Measurements from ENCODE around the gene TMEM266.

TMEM266 gene

GRCh38 chr15:76138436-76138835 is 78.7 kb downstream of the TMEM266 start:
- no peak for DNase-seq

DNA sequence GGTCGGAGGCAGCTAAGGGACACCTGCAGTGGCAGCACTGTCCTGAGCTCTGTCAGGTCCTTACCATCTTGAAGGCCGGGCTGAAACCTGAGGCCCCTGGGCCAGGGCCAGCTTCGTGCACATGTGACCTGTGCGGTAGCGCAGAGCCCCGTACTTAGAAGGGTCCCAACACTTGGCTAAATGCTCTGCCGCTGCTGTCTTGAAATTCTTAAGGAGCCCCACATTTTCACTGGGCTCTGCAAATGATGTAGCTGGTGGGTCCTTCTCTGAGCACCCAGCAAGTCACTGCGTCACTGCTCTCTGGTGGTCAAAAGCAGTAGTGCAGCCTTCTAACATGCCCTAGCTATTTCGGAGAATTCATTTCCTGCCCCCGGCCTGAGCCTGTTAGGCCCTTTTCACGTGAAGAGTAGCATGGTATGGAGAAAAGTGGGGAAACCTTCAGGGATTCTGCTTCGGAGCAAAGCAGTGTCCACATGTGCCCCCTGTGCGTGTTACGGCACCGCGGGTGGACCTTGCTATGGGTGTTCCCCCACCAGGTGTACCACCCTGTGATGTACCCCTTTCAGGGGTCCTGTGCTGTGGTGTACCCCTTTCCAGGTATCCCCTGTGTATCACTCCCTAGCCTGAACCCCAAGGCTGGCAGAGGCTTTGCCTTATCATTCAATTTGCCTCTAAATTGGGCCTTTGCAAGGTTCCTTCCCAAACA is 79.7 kb downstream of the TMEM266 start:
- DNase-seq: peak; percentile 60 to 70

DNA sequence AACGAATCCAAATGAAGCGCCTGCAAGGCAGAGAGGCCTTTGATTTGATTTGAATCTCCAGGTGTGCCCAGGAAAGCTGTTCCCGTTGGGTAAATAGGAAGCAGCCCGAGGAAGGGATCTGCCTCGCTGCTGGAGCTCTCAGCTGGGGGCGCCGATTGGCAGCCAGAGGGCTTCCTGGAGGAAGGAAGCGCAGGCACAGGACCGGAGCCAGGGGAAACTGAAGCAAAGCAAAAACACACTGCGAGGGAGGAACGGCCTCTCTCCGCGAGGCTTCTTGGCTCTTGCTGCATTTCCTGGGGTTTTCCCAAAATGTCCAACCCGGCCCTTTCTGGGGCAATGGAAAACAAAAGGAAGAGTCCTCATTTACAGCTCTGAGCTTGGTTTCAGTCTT is 80.3 kb downstream of the TMEM266 start:
- no peak for DNase-seq

GRCh38 chr15:76146812-76147211 is 87.0 kb downstream of the TMEM266 start:
- no peak for DNase-seq

DNA sequence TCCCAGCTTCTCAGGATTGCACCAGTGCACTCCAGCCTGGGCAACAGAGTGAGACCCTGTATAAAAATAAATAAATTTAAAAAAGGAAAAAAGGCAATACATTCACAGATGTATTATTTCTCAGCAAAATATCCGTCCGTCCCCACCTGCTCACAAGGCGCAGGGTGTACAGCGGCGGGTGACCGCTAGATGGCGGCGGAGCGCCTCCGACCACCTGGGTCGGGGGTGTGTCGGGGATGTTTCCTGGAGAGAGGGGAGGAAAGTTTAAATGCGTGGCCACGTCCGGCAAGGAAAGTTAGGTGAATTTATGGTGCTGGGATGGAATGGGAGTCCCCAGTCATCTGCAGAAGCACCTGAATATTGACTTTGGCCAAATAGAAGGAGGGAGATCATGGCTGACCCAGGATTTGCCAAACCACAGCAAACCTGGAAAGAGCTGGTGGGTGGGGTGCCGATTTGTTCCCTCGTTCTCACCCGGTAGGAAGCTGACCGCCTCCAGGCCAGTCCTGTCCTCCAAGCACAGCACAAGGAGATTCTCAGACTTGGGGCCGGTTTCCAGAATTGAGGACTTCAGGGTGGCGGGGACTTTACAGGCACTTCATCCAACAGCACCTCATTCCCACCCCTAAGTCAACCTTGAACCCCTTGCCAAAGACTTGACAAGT is 88.3 kb downstream of the TMEM266 start:
- peak; percentile 47 to 62 for DNase-seq

DNA sequence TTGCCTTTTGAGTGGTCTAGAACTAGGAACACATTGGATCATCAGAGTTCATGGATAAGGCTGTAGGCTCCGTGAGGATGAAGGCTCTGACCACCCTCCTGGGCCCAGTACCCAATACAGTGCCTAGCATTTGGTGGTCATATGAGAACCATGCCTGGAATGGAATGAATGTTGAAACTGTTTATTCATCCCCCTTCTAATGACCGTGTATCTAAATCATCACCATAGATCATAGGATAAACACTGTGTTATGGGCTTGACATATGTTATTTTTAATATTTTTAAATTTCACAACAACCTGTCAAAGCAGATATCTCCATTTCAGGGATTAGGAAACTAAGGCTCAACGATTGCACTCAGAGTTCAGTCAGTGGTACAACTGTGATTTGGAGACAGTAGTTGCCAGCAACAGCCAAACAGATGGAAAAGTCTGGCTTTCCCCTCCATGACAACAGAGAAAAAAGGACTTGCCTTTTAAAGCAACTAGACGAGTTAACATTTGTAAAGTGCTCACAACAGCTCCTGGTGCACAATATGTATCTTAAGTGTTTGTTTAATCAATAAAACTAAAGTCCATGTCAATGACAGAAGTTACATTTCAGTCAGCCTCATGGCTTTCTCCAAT is 89.6 kb downstream of the TMEM266 start:
- DNase-seq: no peak

DNA sequence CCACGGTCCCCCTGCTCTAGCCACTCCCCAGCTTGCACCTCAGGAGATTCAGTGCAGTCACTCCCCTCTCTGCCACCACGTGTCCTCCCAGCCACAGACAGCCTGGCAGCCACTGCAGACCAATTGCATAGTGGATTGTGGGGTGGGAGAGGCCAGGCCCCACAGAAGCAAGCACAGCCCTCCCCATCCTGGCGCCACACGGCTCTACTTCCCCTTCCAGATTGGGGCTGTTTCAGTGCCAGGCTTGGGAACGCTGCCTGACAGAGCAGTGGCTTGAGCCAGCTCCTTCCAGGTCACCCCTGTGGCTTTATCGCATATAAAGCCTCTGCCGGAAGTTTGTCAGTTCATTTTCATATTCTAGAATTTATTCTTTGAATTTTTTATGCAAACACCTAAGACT is 90.7 kb downstream of the TMEM266 start:
- no peak for DNase-seq

- peak; percentile 71 to 74 for DNase-seq
Measured at GRCh38 chr15:76150971-76151598, 91.3 kb downstream of the TMEM266 start.

- no peak for DNase-seq
Measured at GRCh38 chr15:76151599-76151974, 91.8 kb downstream of the TMEM266 start.

DNA sequence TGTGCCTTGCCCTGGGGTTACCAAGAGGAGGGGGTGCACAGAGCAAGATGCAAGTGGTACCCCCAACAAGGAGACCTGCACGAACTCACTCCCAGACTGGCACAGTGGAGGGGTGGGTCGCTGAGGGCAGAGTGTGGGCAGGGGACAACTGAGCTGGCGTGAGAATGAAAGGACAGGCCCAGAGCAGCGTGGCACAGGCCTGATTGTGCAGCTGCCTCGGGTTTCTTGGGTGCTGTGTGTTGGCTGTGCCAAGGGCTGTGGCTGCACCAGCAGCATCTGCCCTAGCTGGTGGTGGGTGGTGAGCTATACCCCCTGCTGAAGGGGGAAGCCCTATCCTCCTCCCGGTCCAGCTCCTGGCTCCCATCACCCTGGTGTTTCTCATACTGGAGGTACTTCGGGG is 92.4 kb downstream of the TMEM266 start:
- no peak for DNase-seq

- no peak for DNase-seq
Measured at GRCh38 chr15:76153241-76154197, 93.7 kb downstream of the TMEM266 start.

- no peak for DNase-seq
Measured at GRCh38 chr15:76155731-76156130, 95.9 kb downstream of the TMEM266 start.

- no peak for DNase-seq
Measured at GRCh38 chr15:76158226-76158625, 98.4 kb downstream of the TMEM266 start.

DNA sequence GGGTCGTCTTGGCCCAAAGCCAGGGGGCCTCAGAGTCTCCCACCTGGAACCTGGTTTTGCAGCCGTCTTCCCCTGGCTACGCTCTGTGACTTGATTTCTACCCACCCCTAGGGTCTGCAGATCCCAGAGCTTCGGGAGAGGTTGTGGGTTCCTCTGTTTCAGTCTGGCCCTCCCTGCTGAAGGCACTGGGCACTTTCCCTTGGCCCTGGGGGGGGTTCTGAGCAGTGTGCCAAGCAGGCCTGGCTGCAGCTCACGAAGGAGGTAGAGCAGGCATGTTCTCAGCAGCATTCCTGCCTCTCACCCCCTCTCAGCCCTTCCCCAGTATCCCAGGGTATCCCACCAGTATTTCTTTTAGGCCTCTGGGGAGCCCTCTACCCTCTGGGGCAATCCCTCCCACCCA is 99.0 kb downstream of the TMEM266 start:
- DNase-seq: no peak

DNA sequence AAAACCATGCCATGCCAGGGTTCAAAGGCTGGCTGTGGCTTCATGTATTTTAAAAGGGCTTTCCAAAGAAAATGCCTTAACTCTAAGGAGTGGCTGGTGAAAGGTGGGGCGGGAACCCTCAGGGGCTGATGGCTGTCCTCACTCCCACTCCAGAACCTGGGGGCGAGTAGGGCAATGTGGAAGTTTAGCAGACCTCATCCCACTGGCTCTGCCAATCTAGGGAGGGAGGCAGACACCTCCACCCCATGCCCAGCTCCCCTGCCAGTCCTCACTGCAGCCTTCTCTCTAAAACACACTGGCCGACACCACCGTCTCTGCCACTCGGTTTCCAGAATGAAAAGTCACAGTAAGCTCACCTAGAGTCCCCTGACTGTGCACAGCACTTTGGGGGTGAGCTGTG is 99.5 kb downstream of the TMEM266 start:
- no peak for DNase-seq

DNA sequence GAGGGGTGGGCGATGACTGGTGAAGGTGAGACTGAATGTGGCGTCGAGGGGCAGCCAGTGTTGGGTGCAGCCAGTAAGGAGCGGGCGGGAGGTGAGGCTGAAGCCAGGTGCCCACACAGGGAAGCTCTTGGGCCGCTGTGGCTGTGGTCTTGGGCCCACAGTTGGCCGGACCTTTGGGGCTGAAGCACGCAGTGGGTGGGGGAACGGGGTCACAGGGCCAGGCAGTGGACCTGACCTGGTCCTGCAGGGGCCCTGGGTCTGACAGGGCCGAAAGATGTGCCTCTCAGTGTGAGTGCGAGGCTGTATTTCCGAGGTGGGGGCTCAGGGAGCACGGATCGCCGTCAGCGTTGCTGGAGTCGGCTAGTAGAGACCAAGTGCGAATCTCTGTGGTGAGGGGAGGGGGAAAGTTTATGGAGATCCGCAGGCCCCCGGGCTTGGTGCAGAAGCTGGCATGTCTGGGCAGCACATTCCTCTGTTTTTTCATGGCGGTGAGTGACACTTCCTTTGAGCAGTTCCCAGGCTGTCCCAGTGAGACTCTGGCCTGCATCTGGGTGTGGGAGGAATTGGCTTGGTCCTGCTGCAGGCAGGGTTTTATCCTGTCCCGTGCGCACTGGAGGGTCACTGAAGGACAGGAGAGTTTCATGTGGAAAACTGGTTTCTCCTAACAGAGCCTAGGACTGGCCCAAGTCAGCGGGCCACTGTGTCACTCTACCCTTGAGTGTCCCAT is 100.8 kb downstream of the TMEM266 start:
- no peak for DNase-seq

DNA sequence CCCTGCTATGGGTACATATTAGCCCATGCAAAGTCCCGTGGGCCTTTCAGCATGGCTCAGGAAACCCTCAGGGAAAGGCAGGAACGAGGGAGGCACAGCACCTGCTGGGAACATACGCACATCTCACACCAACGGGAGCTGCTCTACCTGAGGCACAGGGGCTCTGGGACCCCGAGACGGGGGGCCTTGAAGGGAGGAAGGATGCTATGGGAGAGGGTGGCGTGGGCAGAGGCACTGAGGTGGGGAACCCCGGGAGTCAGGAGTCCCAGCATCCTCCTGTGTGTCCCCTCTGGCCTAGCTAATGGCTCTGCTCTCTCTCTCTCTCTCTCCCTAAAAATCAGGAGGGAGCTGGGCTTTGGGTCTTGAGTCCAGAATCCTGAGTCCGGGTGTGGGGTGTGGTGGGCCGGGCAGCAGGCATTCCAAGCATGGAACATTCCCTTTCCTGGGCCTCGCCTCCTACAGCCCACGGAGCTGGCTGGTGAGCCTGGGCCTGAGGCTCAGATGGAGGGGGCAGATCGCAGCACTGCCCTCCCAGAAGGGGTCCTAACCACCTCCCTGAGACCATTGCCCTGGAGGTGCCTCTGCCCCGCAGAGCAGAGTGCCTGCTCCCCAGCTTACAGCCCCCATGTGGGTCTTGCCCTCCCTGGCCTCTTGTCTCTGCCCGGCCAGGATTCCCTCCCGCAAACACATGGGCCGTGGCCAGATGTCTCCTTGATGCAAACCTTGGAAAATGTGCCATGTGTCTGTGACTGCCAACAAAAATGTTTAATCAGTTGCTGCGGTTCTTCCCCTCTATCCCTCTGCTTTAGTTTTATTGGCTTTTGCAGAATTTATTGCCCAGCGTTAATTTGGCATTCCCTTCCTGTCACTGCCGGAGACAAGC is 101.6 kb downstream of the TMEM266 start:
- DNase-seq: no peak

DNA sequence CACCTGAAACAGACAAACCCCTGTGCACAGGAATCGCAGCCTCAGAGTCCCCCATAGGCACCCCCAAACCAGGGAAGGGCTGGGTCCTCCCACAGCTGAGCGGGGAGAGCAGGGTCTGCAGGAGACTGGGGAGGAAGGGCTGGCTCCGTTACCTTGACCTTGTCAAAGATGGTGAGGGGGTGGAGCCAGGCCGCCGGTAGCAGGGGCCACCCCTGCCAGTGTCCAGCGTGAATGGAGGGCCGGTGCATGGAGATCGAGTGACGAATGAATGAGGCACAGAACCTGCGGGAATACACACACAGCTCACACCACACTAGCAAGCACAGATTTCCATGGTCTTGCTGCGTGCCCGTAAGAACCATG is 102.2 kb downstream of the TMEM266 start:
- DNase-seq: no peak

GRCh38 chr15:76162784-76163456 is 103.1 kb downstream of the TMEM266 start:
- no peak for DNase-seq
